Gastrocnemius medialis (tissue), 4 donors: ENCODE measurements around the gene REX1BD. TPM values are rescaled to one million over a fixed set of nuclear protein-coding genes. Genes with fewer than 3 reads are reported as not detected.

Experiments used
- ATAC-seq, 2 donors: fragments of 150-250 bp; one replicate each; pipeline ENCODE4 v1.9.1; 2016
- DNase-seq, 2 donors: peaks; one replicate each; pipeline ENCODE4 v3.0.0-alpha.2; 2019
- H3K27ac ChIP-seq, 4 donors: fragments of 200-600 bp; sonication (generic); 1 replicate in 1 of 4; 2 replicates in 3 of 4; pipeline ENCODE4 v1.5.1; 2016 to 2018; ENCODE audit warnings: mild to moderate bottlenecking in 2 of 4, moderate library complexity in 1 of 4
- H3K27me3 ChIP-seq, 3 donors: fragments of 200-600 bp; sonication (generic) in 2 of 3; 1 replicate in 1 of 3; 2 replicates in 2 of 3; pipeline versions ENCODE4 v1.5.1 to v1.6.0; 2016 to 2019; ENCODE audit warnings: mild to moderate bottlenecking in 1 of 3, moderate library complexity in 1 of 3
- H3K36me3 ChIP-seq, 2 donors: fragments of 200-600 bp; sonication (generic) in 1 of 2; one replicate each; pipeline ENCODE4 v1.5.1; 2017 to 2018
- H3K4me1 ChIP-seq, 2 donors: fragments of 200-600 bp; sonication (generic) in 1 of 2; one replicate each; pipeline ENCODE4 v1.5.1; 2016 to 2017; ENCODE audit warnings: mild to moderate bottlenecking in 2 of 2
- H3K4me3 ChIP-seq, 4 donors: fragments of 200-600 bp; sonication (generic) in 3 of 4; 1 replicate in 1 of 4; 2 replicates in 3 of 4; pipeline ENCODE4 v1.5.1; 2016 to 2019; ENCODE audit warnings: mild to moderate bottlenecking in 2 of 4
- H3K9me3 ChIP-seq, 3 donors: fragments of 200-600 bp; sonication (generic) in 2 of 3; 1 replicate in 1 of 3; 2 replicates in 2 of 3; pipeline ENCODE4 v1.5.1; 2016 to 2019
- POLR2A ChIP-seq, 2 donors: fragments of 450-650 bp; IDR thresholded peaks; one replicate each; pipeline ENCODE4 v1.6.1; 2017; ENCODE audit warnings: antibody characterized with exemption in 2 of 2, mild to moderate bottlenecking in 2 of 2, moderate library complexity in 2 of 2
- in situ Hi-C, 4 donors: fragments of 200-750 bp; cut with MboI; loops; one replicate each; pipeline versions ENCODE4 v1.15.0 to v1.8.0; 2017; ENCODE audit warnings: low sequenced_read_pairs in 4 of 4
- intact Hi-C: fragments of 100-400 bp; cut with DNase I; formaldehyde crosslinking; loops from one replicate; pipeline ENCODE4 v1.15.1; 2023; ENCODE audit warnings: low total_unique reads
- total RNA-seq, 4 donors: library from RNA; depleted of rRNA; stranded (reverse); fragments of >200 nt; gene quantifications; one replicate each; pipeline versions ENCODE4 v1.1.0 to v1.2.3, GENCODE V29; 2016
- TF ChIP-seq, protein P1 (sequence below), 5 experiments: fragments of 450-650 bp in 3 of 5; fragments of 200-600 bp in 2 of 5; sonication (generic) in 2 of 5; IDR thresholded peaks in 4 of 5; conservative IDR thresholded peaks in 1 of 5; 1 replicate in 4 of 5; 2 replicates in 1 of 5; pipeline ENCODE4 v1.5.1; 2016 to 2019; ENCODE audit warnings: antibody characterized with exemption in 5 of 5, mild to moderate bottlenecking in 3 of 5, moderate library complexity in 3 of 5

The REX1BD gene
- total RNA-seq, 4 donors from 2014 or later = 163 to 337 (median 187) TPM

DNA sequence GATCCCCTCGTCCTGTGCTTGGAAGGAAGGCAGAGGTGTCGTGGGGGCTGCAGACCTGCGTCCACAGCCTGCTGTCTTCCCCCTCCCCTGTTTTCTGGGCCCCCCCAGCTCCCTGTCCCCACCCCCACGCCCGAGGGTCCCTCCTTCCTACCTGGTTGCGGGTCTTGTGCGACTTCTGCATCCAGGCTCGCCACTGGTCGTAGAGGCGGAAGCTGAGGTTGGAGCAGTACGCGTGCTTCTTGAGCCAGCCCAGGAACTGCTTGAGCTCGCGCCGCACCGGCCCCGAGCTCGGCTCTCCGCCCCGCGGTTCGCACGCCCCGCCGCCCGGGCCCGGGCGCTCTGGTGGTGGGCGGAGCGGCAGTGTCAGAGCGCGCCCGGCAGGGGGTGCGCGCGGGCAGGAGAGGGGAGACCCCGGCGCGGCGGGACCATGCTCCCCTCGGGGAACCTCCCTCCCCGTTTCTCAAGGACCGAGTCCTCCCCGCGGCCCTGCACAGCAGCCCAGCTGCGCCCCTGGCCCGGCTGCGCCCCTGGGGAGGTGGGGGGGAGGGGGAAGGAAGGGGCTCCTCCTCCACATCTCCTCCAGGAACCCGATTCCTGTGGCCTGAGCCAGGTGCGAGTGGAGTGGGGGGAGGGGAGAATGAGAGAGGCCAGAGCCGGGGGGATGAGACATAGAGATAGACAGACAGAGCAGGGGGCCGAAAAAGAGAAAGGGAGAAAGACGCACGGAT, 5.7 kb downstream of the REX1BD start:
- H3K36me3 ChIP-seq = peaks cover 0 to 12% of the 10 kb centered on the region in 2 donors
- intact Hi-C loops = loop anchor here (1.0 to 5.0 kb wide), 4 partner anchors 81 to 348 kb away; partner anchors contain the start of genes HOMER3 and UPF1
- no peaks in the 10 kb centered on the region for H3K27me3 ChIP-seq
- H3K27ac ChIP-seq = peak overlapping the region in 2 of 4 donors; percentile 13 to 32
- no peaks in the 10 kb centered on the region for H3K9me3 ChIP-seq
- in situ Hi-C loops = loop anchor here (10.0 to 25.0 kb wide), 4 partner anchors 81 to 261 kb away; partner anchors contain the start of gene UPF1 (in 1 of the 4)
- H3K4me3 ChIP-seq = peak overlapping the region; percentile 34 to 54 (median 46)
- TF ChIP-seq, protein P1, sequence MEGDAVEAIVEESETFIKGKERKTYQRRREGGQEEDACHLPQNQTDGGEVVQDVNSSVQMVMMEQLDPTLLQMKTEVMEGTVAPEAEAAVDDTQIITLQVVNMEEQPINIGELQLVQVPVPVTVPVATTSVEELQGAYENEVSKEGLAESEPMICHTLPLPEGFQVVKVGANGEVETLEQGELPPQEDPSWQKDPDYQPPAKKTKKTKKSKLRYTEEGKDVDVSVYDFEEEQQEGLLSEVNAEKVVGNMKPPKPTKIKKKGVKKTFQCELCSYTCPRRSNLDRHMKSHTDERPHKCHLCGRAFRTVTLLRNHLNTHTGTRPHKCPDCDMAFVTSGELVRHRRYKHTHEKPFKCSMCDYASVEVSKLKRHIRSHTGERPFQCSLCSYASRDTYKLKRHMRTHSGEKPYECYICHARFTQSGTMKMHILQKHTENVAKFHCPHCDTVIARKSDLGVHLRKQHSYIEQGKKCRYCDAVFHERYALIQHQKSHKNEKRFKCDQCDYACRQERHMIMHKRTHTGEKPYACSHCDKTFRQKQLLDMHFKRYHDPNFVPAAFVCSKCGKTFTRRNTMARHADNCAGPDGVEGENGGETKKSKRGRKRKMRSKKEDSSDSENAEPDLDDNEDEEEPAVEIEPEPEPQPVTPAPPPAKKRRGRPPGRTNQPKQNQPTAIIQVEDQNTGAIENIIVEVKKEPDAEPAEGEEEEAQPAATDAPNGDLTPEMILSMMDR (IDR thresholded peaks at IDR 0.05 in 4 of 5, conservative IDR thresholded peaks at IDR 0.05 in 1 of 5) = peak; percentile 81 to 93 (median 91)
- no peak for TF ChIP-seq POLR2A (IDR thresholded peaks at IDR 0.05)
- ATAC-seq = peak; percentile 51 to 57
- peak; percentile 30 to 57 for DNase-seq
- H3K4me1 ChIP-seq = peaks cover 24 to 26% of the 10 kb centered on the region in 2 donors

DNA sequence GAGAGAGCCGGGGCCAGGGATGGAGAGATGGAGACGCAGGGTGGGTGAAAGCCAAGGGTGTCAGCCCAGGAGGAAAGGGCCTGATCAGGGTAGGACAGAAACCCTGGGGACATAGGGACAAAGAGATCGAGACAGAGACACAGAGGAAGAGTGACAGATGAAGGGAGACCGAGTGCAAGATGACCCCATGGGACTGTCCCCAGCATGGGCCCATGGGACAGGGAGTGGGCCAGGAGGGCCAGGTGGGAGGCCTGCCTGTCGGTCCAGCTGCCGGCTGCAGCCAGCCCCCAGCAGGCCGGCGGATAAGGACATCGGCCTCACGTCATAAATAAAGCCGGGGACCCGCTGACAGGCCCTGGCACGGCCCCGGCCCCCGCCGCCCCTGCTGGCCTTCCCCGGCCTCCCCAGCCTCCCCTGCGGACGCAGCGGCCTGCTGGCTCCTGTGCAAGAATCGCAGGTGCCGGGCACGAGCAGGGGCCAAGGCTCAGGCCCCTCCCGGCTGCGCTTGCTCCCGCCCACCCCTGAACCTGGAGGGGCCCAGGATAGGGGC, 6.3 kb downstream of the REX1BD start:
- Histone ChIP-seq H3K36me3 (peaks cover 0 to 12% of the 10 kb centered on the region in 2 donors), H3K9me3 (no peaks in the 10 kb centered on the region), H3K4me3 (peak overlapping the region; percentile 34 to 54 (median 46)), H3K27ac (peak overlapping the region in 1 of 4 donors; percentile 13), H3K4me1 (peaks cover 18 to 20% of the 10 kb centered on the region in 2 donors), H3K27me3 (no peaks in the 10 kb centered on the region)
- ATAC-seq = no peak
- intact Hi-C loops = loop anchor here (1.0 to 5.0 kb wide), 4 partner anchors 80 to 347 kb away; partner anchors contain the start of genes HOMER3 and UPF1
- no peak for TF ChIP-seq POLR2A (IDR thresholded peaks at IDR 0.05)
- TF ChIP-seq, protein P1 (IDR thresholded peaks at IDR 0.05 in 4 of 5, conservative IDR thresholded peaks at IDR 0.05 in 1 of 5) = no peak
- in situ Hi-C loops = loop anchor here (10.0 to 25.0 kb wide), 4 partner anchors 80 to 260 kb away; partner anchors contain the start of gene UPF1 (in 1 of the 4)
- no peak for DNase-seq

DNA sequence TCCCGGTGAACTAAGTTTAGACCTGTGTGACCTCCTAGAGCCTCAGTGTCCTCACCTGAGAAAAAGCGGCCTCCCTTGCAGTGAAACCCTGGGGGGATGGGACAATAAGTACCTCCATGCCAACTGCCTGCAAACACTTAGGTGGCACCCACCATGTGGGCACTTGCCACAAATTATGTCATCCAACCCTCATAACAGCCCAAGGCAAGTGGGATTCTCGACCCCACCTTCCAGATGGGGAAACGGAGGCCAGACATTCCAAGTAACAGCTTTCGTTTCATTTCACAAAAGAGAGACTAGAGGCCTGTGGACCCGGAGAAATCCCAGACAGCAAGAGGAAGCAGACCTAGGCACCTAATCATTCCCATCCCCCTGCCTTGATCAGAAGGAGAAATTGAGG, 6.9 kb downstream of the REX1BD start:
- no peak for DNase-seq
- no peaks in the 10 kb centered on the region for H3K9me3 ChIP-seq
- intact Hi-C loops (loop anchor here (2.0 kb wide), 1 partner anchor 79 kb away; no protein-coding TSS in a partner anchor), in situ Hi-C loops (loop anchor here (10.0 to 25.0 kb wide), 4 partner anchors 79 to 259 kb away; partner anchors contain the start of gene UPF1 (in 1 of the 4))
- TF ChIP-seq, protein P1 (IDR thresholded peaks at IDR 0.05 in 4 of 5, conservative IDR thresholded peaks at IDR 0.05 in 1 of 5) = no peak
- TF ChIP-seq POLR2A (IDR thresholded peaks at IDR 0.05) = no peak
- no peaks in the 10 kb centered on the region for H3K27me3 ChIP-seq
- peaks cover 0 to 9% of the 10 kb centered on the region in 2 donors for H3K36me3 ChIP-seq
- no peak overlapping the region for H3K4me3 ChIP-seq
- no peak overlapping the region for H3K27ac ChIP-seq
- H3K4me1 ChIP-seq = peaks cover 16 to 17% of the 10 kb centered on the region in 2 donors
- no peak for ATAC-seq

DNA sequence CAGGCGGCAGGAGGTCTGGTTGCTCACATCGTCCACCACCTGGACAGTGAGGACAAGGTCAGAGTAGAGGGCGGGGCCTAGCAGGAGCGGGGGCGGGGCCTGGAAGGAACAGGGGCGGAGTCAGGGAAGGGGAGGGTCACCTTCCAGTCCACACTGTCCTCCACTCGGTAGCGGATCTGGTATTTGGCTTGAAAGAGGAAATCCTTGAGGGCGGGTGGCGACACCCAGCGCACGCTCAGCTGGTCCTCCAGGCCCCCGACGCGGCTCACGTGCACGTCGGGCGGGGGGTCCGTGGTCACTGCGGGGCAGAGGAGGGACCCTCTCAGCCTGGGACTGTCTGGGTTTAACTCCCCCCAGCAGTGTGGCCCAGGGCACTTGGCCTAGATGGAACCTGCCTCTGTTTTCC, 8.2 kb downstream of the REX1BD start:
- intact Hi-C loops (no loop called here), in situ Hi-C loops (loop anchor here (10.0 to 25.0 kb wide), 4 partner anchors 78 to 258 kb away; partner anchors contain the start of gene UPF1 (in 1 of the 4))
- H3K4me3 ChIP-seq = no peak overlapping the region

More for the DNA sequence above, 8.2 kb downstream of the REX1BD start:
- ATAC-seq (peak in 1 of 2 donors; percentile 25), DNase-seq (peak in 1 of 2 donors; percentile 40)
- Histone ChIP-seq H3K27me3 (no peaks in the 10 kb centered on the region), H3K27ac (no peak overlapping the region), H3K9me3 (no peaks in the 10 kb centered on the region), H3K4me1 (peaks cover 13 to 17% of the 10 kb centered on the region in 2 donors), H3K36me3 (no peaks in the 10 kb centered on the region)
- TF ChIP-seq, protein P1 (IDR thresholded peaks at IDR 0.05 in 4 of 5, conservative IDR thresholded peaks at IDR 0.05 in 1 of 5) = no peak
- TF ChIP-seq POLR2A (IDR thresholded peaks at IDR 0.05) = no peak
